Stimulated activated effector memory CD8-positive, alpha-beta T cell treated with anti-CD3 and anti-CD28 coated beads, Interleukin-12 subunit alpha, Interleukin-12 subunit beta, amount 100 ng/mL, for 72 hours (primary cell): ENCODE data around the gene FILIP1L.

Experiments
- ATAC-seq: fragments of 150-1000 bp; cut with Tn5 transposase; 2 replicates; pipeline ENCODE4 v1.10.0; 2021
- DNase-seq, 2 donors: peaks; one replicate each; pipeline ENCODE4 v3.0.0; 2021 to 2022; ENCODE audit warnings: low spot score in 2 of 2
- H3K27ac Mint-ChIP-seq: one replicate; pipeline ENCODE4 v1.8.0; 2022; ENCODE audit warnings: mild to moderate bottlenecking, mixed read lengths
- H3K36me3 Mint-ChIP-seq: one replicate; pipeline ENCODE4 v1.8.0; 2022; ENCODE audit warnings: mild to moderate bottlenecking, mixed read lengths
- H3K4me1 Mint-ChIP-seq: one replicate; pipeline ENCODE4 v1.8.0; 2022; ENCODE audit warnings: mixed read lengths
- H3K4me3 Mint-ChIP-seq: one replicate; pipeline ENCODE4 v1.8.0; 2022; ENCODE audit warnings: mild to moderate bottlenecking, mixed read lengths
- H3K9me3 Mint-ChIP-seq: one replicate; pipeline ENCODE4 v1.8.0; 2022; ENCODE audit warnings: mixed read lengths

The FILIP1L gene

GRCh38 chr3:100108464-100109079 lies 5.7 kb downstream of the FILIP1L start:
- Mint-ChIP-seq H3K36me3 (no peaks in the 10 kb centered on the region), H3K27ac (no peak overlapping the region), H3K4me3 (no peak overlapping the region), H3K4me1 (peaks cover 27% of the 10 kb centered on the region), H3K9me3 (no peaks in the 10 kb centered on the region)
- ATAC-seq (no peak), DNase-seq (no peak)

GRCh38 chr3:100107221-100107814 lies 7.0 kb downstream of the FILIP1L start:
- Mint-ChIP-seq H3K4me1 (peaks cover 27% of the 10 kb centered on the region), H3K4me3 (no peak overlapping the region), H3K36me3 (no peaks in the 10 kb centered on the region), H3K9me3 (no peaks in the 10 kb centered on the region), H3K27ac (no peak overlapping the region)
- no peak for ATAC-seq
- no peak for DNase-seq

DNA sequence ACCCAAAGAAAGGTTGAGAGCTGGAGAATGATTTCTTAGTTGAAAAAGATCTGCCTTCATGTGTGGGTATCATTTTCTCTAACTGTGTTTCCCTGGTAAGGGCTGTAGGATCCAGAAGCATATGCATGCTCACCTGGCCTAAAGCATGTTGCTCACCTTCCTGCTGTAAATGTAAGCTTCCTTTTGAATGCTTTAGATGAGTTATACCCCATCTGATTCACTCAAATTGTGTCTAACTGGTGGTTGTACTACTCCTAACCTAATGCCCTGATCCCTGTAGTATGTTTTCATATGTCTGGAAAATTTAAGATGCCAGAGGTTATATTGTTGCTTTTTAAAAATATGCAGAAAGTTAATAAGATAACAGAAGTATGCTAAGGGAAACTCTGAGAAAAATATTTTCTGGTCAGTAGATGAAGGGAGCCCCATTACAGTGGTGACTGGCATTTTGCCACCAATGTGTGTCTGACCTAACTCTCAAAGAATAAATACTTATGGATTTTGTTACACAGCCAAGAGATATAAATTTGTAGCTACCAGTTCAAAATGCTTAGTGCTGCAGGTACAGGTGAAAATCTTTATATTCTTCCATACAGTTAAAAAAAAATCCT lies 7.7 kb downstream of the FILIP1L start:
- no peaks in the 10 kb centered on the region for H3K36me3 Mint-ChIP-seq

DNA sequence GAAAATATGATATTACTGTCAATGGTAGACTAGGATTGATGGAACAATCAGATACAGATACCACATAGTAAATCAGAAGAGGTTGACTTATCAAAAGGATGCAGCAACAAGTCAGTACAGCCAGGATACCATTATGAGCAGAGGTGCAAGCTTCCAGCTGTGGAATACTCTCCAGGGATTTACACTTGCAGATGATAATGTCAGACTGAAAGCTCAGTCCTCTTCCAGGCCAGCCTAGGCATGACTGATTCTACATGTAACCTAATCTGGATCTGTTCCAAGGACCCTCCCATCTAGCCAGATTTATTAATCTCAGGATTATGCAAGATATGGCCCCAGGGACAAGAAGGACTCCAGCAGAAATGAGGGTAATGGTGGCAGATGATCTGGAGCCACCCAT lies 8.2 kb downstream of the FILIP1L start:
- Mint-ChIP-seq H3K36me3 (no peaks in the 10 kb centered on the region), H3K4me1 (peaks cover 27% of the 10 kb centered on the region), H3K4me3 (no peak overlapping the region), H3K27ac (peak overlapping the region; percentile 76), H3K9me3 (peaks cover 2% of the 10 kb centered on the region)
- ATAC-seq (no peak), DNase-seq (no peak)

More for the DNA sequence above, 7.7 kb downstream of the FILIP1L start:
- no peaks in the 10 kb centered on the region for H3K9me3 Mint-ChIP-seq
- ATAC-seq (peak; percentile 42), DNase-seq (no peak)
- peak overlapping the region; percentile 76 for H3K27ac Mint-ChIP-seq
- H3K4me3 Mint-ChIP-seq = no peak overlapping the region
- H3K4me1 Mint-ChIP-seq = peaks cover 27% of the 10 kb centered on the region

DNA sequence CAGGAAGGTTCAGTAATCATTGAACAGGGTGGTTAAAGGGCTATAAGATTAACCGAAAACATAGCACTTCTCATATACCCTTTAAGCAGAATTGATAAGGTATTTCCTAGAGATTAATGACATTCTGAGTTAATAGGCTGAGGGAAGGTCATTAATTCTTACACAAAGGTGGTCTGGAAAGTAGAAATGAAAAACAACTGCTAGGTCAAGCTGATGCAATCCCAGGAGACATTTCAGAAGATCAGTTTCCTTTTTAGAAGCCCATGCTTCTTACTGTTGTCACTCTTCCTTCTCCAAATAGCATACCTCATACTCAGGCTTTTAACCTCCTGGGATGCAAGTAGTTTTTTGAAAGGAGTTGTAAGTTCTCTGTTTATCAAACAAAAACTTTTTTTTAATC lies 8.8 kb downstream of the FILIP1L start:
- no peak overlapping the region for H3K4me3 Mint-ChIP-seq
- peaks cover 27% of the 10 kb centered on the region for H3K4me1 Mint-ChIP-seq
- peaks cover 3% of the 10 kb centered on the region for H3K9me3 Mint-ChIP-seq
- ATAC-seq = peak; percentile 36
- H3K36me3 Mint-ChIP-seq = no peaks in the 10 kb centered on the region
- peak overlapping the region; percentile 76 for H3K27ac Mint-ChIP-seq
- no peak for DNase-seq

GRCh38 chr3:100104817-100105413 lies 9.4 kb downstream of the FILIP1L start:
- Mint-ChIP-seq H3K36me3 (no peaks in the 10 kb centered on the region), H3K4me1 (peaks cover 27% of the 10 kb centered on the region), H3K4me3 (no peak overlapping the region), H3K9me3 (peaks cover 3% of the 10 kb centered on the region), H3K27ac (peak overlapping the region; percentile 76)
- no peak for DNase-seq
- no peak for ATAC-seq

DNA sequence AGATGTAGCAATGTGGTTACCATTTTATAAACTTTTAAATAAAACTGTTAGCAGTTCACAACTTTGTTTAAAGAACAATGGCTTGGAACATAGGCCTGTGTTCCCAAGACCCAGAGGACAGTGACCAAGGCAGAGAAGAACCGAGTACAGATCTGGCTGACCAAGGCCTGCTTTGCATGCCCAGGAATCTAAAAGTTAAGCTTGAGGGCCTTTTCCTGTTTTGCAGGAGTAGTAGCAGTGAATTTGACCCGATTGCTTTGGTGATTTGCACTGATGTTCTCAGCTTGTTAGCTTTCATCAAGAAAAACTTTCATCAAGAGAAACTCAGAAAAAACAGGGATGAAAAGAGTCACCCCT lies 9.9 kb downstream of the FILIP1L start:
- Mint-ChIP-seq H3K9me3 (peaks cover 3% of the 10 kb centered on the region), H3K36me3 (no peaks in the 10 kb centered on the region), H3K27ac (peak overlapping the region; percentile 76), H3K4me3 (no peak overlapping the region), H3K4me1 (peaks cover 27% of the 10 kb centered on the region)
- DNase-seq (no peak), ATAC-seq (no peak)

- H3K4me1 Mint-ChIP-seq = peaks cover 27% of the 10 kb centered on the region
- ATAC-seq (peak; percentile 95), DNase-seq (peak in 1 of 2 donors; percentile 64)
- peak overlapping the region; percentile 76 for H3K27ac Mint-ChIP-seq
- H3K9me3 Mint-ChIP-seq = peaks cover 3% of the 10 kb centered on the region
- no peak overlapping the region for H3K4me3 Mint-ChIP-seq
- H3K36me3 Mint-ChIP-seq = no peaks in the 10 kb centered on the region
Observed at GRCh38 chr3:100103558-100104441, 10.5 kb downstream of the FILIP1L start.

DNA sequence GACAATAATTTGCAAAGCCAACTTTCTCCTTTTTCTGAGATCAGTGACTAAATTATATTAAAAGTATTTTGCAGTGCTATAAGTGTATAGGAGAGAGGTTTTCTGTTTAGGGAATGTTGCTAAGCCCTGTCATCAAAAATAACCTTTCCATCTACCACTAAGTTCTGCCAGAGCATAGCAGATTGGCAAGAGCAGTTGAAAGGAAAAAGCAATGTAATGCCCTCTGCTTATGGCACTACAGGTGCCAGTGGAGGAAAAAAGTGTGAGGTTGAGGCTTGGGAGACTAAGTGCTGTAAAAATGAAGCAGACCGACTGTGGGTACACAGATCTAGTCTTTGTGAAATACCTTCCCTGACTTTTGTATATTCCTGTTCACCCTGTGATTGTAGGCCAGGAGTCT lies 11.5 kb downstream of the FILIP1L start:
- peaks cover 27% of the 10 kb centered on the region for H3K4me1 Mint-ChIP-seq
- no peaks in the 10 kb centered on the region for H3K36me3 Mint-ChIP-seq
- peaks cover 3% of the 10 kb centered on the region for H3K9me3 Mint-ChIP-seq
- H3K27ac Mint-ChIP-seq = no peak overlapping the region
- no peak for ATAC-seq
- DNase-seq = no peak
- H3K4me3 Mint-ChIP-seq = no peak overlapping the region

- Mint-ChIP-seq H3K4me3 (no peak overlapping the region), H3K9me3 (peaks cover 3% of the 10 kb centered on the region), H3K27ac (no peak overlapping the region), H3K4me1 (peaks cover 19% of the 10 kb centered on the region), H3K36me3 (no peaks in the 10 kb centered on the region)
- no peak for ATAC-seq
- no peak for DNase-seq
Observed at GRCh38 chr3:100100425-100100824, 13.9 kb downstream of the FILIP1L start.

- no peak for ATAC-seq
- Mint-ChIP-seq H3K4me1 (peaks cover 11% of the 10 kb centered on the region), H3K36me3 (no peaks in the 10 kb centered on the region), H3K4me3 (no peak overlapping the region), H3K9me3 (peaks cover 3% of the 10 kb centered on the region), H3K27ac (no peak overlapping the region)
- DNase-seq = no peak
Observed at GRCh38 chr3:100099621-100100020, 14.7 kb downstream of the FILIP1L start.

DNA sequence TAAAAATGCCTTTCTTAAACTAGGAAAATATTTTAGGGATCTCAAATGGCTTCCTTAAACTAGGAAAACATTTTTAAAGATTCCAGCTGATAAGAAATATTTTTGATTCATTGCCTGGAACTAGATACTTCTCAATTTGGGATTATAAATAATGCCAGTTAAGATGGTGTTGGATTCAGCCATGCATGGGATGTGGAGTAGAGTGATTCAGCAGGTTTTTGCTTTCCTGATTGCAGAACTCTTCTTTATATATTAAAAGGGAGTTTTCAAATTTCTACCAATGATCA lies 15.6 kb downstream of the FILIP1L start:
- Mint-ChIP-seq H3K9me3 (peaks cover 3% of the 10 kb centered on the region), H3K27ac (no peak overlapping the region), H3K4me3 (no peak overlapping the region), H3K4me1 (peaks cover 6% of the 10 kb centered on the region), H3K36me3 (no peaks in the 10 kb centered on the region)
- DNase-seq (no peak), ATAC-seq (no peak)

DNA sequence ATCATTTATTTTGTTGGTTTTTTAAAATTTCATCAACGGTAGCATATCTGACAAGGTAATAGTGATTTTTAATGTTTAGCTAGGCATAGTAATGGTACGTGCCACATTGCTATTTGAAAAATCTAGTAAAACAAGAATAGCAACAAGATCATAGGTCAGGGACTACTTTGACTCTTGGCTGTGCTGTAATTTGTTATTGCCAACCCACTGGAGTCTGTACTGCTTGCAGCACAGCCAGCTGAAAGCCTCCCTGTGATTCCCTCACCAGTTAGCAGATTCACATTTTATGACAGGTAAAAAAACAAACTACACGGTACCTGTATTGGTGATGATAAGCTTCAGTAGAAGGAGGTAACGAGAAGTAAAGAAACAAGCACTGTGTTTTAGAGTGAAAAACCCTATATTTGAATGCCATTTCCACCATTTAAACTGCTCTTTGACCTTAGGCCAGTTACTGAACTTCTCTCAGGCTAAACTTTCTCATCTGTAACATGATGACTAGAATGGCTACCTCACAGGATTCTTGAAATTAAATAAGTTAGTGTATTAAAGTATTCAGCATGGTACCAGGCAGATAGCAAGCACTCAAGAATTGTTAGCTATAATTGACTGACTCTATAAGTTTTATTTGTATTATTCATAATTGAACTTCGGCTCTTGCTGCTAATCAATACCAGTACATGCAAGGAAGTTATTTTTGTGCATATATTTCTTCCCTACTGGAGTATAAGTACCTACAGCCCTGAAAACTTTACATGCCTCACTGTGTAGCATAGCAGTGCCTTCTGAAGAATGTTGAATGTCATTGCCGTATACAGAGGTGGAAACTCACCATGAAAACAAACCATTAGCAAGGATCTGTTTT lies 16.1 kb downstream of the FILIP1L start:
- ATAC-seq (no peak), DNase-seq (no peak)
- Mint-ChIP-seq H3K9me3 (peaks cover 3% of the 10 kb centered on the region), H3K36me3 (no peaks in the 10 kb centered on the region), H3K27ac (no peak overlapping the region), H3K4me3 (no peak overlapping the region), H3K4me1 (peaks cover 6% of the 10 kb centered on the region)

GRCh38 chr3:100096866-100097265 lies 17.4 kb downstream of the FILIP1L start:
- DNase-seq = no peak
- Mint-ChIP-seq H3K36me3 (no peaks in the 10 kb centered on the region), H3K4me1 (peaks cover 6% of the 10 kb centered on the region), H3K4me3 (no peak overlapping the region), H3K9me3 (peaks cover 3% of the 10 kb centered on the region), H3K27ac (no peak overlapping the region)
- no peak for ATAC-seq
